ENCODE measurements around the gene HOGA1. TPM values are rescaled to one million over a fixed set of nuclear protein-coding genes. Genes with fewer than 3 reads are reported as not detected.

Gene HOGA1
- polyA plus RNA-seq, 1 donor, result 0.49 TPM

GRCh38 chr10:97580421-97581367 lies 3.5 kb upstream of the HOGA1 start:
- no peak for DNase-seq

GRCh38 chr10:97582169-97582568 lies 2.0 kb upstream of the HOGA1 start:
- no peak for DNase-seq

- DNase-seq, result no peak
Observed at GRCh38 chr10:97583476-97583875, 713 bp upstream of the HOGA1 start.

GRCh38 chr10:97584798-97585438 lies 729 bp downstream of the HOGA1 start:
- DNase-seq, result no peak

- no peak for DNase-seq
Observed at GRCh38 chr10:97585439-97585811, 1.2 kb downstream of the HOGA1 start.

GRCh38 chr10:97587183-97587582 lies 3.0 kb downstream of the HOGA1 start:
- DNase-seq, result no peak

GRCh38 chr10:97589479-97589878 lies 5.3 kb downstream of the HOGA1 start, which contains the start of gene C10orf62:
C10orf62 (plus strand) TSS chr10:97589721; CDS start chr10:97589898, 177 bp downstream.
- no peak for DNase-seq

- DNase-seq, result no peak
Observed at GRCh38 chr10:97590082-97590747, 6.0 kb downstream of the HOGA1 start.

GRCh38 chr10:97590748-97591495 lies 6.7 kb downstream of the HOGA1 start:
- DNase-seq, result no peak

GRCh38 chr10:97593421-97593820 lies 9.2 kb downstream of the HOGA1 start:
- DNase-seq, result no peak

GRCh38 chr10:97596101-97597082 lies 12.2 kb downstream of the HOGA1 start:
- peak; percentile 73 for DNase-seq

GRCh38 chr10:97597778-97598177 lies 13.6 kb downstream of the HOGA1 start:
- DNase-seq, result no peak

- no peak for DNase-seq
Observed at GRCh38 chr10:97598407-97599271, 14.4 kb downstream of the HOGA1 start.

- no peak for DNase-seq
Observed at GRCh38 chr10:97599272-97599619, 15.1 kb downstream of the HOGA1 start.

- DNase-seq, result no peak
Observed at GRCh38 chr10:97600616-97601015, 16.4 kb downstream of the HOGA1 start.

GRCh38 chr10:97601268-97602215 lies 17.4 kb downstream of the HOGA1 start:
- DNase-seq, result peak; percentile 20

GRCh38 chr10:97607095-97607636 lies 23.0 kb downstream of the HOGA1 start:
- DNase-seq, result no peak

- DNase-seq, result no peak
Observed at GRCh38 chr10:97608991-97609561, 24.9 kb downstream of the HOGA1 start.
